Neuronal stem cell (in vitro differentiated cells): ENCODE data around the gene TMED10.
"Not testable (repeated sequence)": the region's sequence is repeated elsewhere in the genome, so short reads cannot be mapped to it uniquely, and the experiment has no call there.

Experiments
- DNase-seq: peaks from one replicate; pipeline ENCODE4 v3.0.0-alpha.2; 2013; ENCODE audit warnings: low spot score
- H2AFZ ChIP-seq: one replicate; pipeline ENCODE4 v1.6.1; 2013; ENCODE audit warnings: mild to moderate bottlenecking, low read length, inconsistent platforms
- H2AK5ac ChIP-seq: 2 replicates; pipeline ENCODE4 v1.6.1; 2013; ENCODE audit warnings: low read depth, mild to moderate bottlenecking, inconsistent platforms, low read length, moderate library complexity, mixed read lengths
- H2BK120ac ChIP-seq: 2 replicates; pipeline ENCODE4 v1.6.1; 2013; ENCODE audit warnings: low read depth, mild to moderate bottlenecking, inconsistent platforms, low read length, moderate library complexity, mixed read lengths
- H2BK12ac ChIP-seq: one replicate; pipeline ENCODE4 v1.6.1; 2013; ENCODE audit warnings: low read length, inconsistent platforms
- H2BK15ac ChIP-seq: 2 replicates; pipeline ENCODE4 v1.6.1; 2013; ENCODE audit warnings: mild to moderate bottlenecking, low read length, inconsistent platforms, mixed read lengths
- H2BK5ac ChIP-seq: one replicate; pipeline ENCODE4 v1.6.1; 2013; ENCODE audit warnings: inconsistent platforms, mild to moderate bottlenecking, low read length, moderate library complexity
- H3K14ac ChIP-seq: one replicate; pipeline ENCODE4 v1.6.1; 2013; ENCODE audit warnings: low read length, inconsistent platforms
- H3K18ac ChIP-seq: 2 replicates; pipeline ENCODE4 v1.6.1; 2013; ENCODE audit warnings: low read length, inconsistent platforms
- H3K23ac ChIP-seq: 2 replicates; pipeline ENCODE4 v1.6.1; 2013; ENCODE audit warnings: low read depth, mild to moderate bottlenecking, mixed read lengths, low read length, inconsistent platforms; ENCODE audit not compliant: poor library complexity
- H3K27ac ChIP-seq: replicated peaks from 3 replicates; pipeline ENCODE4 v1.5.1; 2013; ENCODE audit warnings: low read length, inconsistent platforms
- H3K27me3 ChIP-seq, 3 experiments: 2 replicates each; pipeline ENCODE4 v1.6.1; 2013; ENCODE audit warnings: low read length in 3 of 3, mild to moderate bottlenecking in 2 of 3, inconsistent platforms in 1 of 3, low read depth in 1 of 3, mixed read lengths in 1 of 3, moderate library complexity in 1 of 3; ENCODE audit not compliant: control insufficient read depth in 3 of 3, insufficient read depth in 3 of 3
- H3K36me3 ChIP-seq, 2 donors: replicated peaks in 1 of 2; 2 replicates each; pipeline ENCODE4 v1.6.1; 2013; ENCODE audit warnings: low read length in 2 of 2; ENCODE audit not compliant: control insufficient read depth in 2 of 2, insufficient read depth in 2 of 2
- H3K4ac ChIP-seq: 2 replicates; pipeline ENCODE4 v1.6.1; 2013; ENCODE audit warnings: inconsistent platforms, mild to moderate bottlenecking, low read length, moderate library complexity
- H3K4me1 ChIP-seq, 2 donors: 1 replicate in 1 of 2; 2 replicates in 1 of 2; pipeline ENCODE4 v1.6.1; 2013; ENCODE audit warnings: low read length in 2 of 2, low read depth in 1 of 2; ENCODE audit not compliant: control insufficient read depth in 2 of 2, insufficient read depth in 1 of 2
- H3K4me2 ChIP-seq: one replicate; pipeline ENCODE4 v1.6.1; 2013; ENCODE audit warnings: mild to moderate bottlenecking, low read length, inconsistent platforms; ENCODE audit not compliant: insufficient read depth, poor library complexity, severe bottlenecking
- H3K4me3 ChIP-seq, 2 donors: 2 replicates each; pipeline ENCODE4 v1.5.1; 2013; ENCODE audit warnings: low read length in 2 of 2, mild to moderate bottlenecking in 2 of 2, inconsistent platforms in 1 of 2, moderate library complexity in 1 of 2
- H3K79me1 ChIP-seq: one replicate; pipeline ENCODE4 v1.6.1; 2013; ENCODE audit warnings: low read depth, mild to moderate bottlenecking, inconsistent platforms, low read length, moderate library complexity
- H3K9ac ChIP-seq: one replicate; pipeline ENCODE4 v1.6.1; 2013; ENCODE audit warnings: mild to moderate bottlenecking, low read depth, low read length, inconsistent platforms; ENCODE audit not compliant: poor library complexity
- H3K9me3 ChIP-seq, 2 donors: replicated peaks in 1 of 2; 2 replicates each; pipeline versions ENCODE3 to v1.6.1; 2013; ENCODE audit warnings: low read length in 2 of 2, mild to moderate bottlenecking in 2 of 2, inconsistent platforms in 1 of 2, low read depth in 1 of 2, mixed read lengths in 1 of 2, moderate library complexity in 1 of 2; ENCODE audit not compliant: control insufficient read depth in 2 of 2, insufficient read depth in 1 of 2
- H4K8ac ChIP-seq: one replicate; pipeline ENCODE4 v1.6.1; 2013; ENCODE audit warnings: low read depth, mild to moderate bottlenecking, inconsistent platforms, low read length, moderate library complexity
- H4K91ac ChIP-seq: one replicate; pipeline ENCODE4 v1.6.1; 2013; ENCODE audit warnings: low read length, low read depth, mild to moderate bottlenecking, inconsistent platforms; ENCODE audit not compliant: poor library complexity
- WGBS, 2 donors: extraction: QIAGEN DNeasy Blood & Tissue Kit; methylation state at CpG; one replicate each; pipeline ENCODE4 v1.1.7; 2013; ENCODE audit warnings: missing lambda C conversion rate in 2 of 2, mixed read lengths in 1 of 2; ENCODE audit not compliant: insufficient read length in 2 of 2, insufficient replicate concordance in 1 of 2; ENCODE audit errors: extremely low coverage in 2 of 2; 5-methylcytosine and 5-hydroxymethylcytosine counted together

Gene TMED10

GRCh38 chr14:75151851-75152250 lies 24.6 kb downstream of the TMED10 start:
- Histone ChIP-seq H2BK120ac (no peak overlapping the region), H3K9me3 (no peaks in the 10 kb centered on the region), H4K8ac (no peak overlapping the region), H3K27me3 (no peaks in the 10 kb centered on the region), H4K91ac (no peak overlapping the region), H3K4me1 (peaks cover 9 to 10% of the 10 kb centered on the region in 2 donors), H2AFZ (no peak overlapping the region), H2BK12ac (no peak overlapping the region), H3K18ac (no peak overlapping the region), H3K4me3 (no peak overlapping the region), H3K9ac (no peak overlapping the region), H2AK5ac (no peak overlapping the region), H2BK15ac (no peak overlapping the region), H3K14ac (no peak overlapping the region), H3K4ac (no peak overlapping the region), H3K23ac (no peak overlapping the region), H3K27ac (no peak overlapping the region), H3K79me1 (peaks cover 4% of the 10 kb centered on the region), H3K36me3 (peaks cover 3 to 39% of the 10 kb centered on the region in 2 donors), H2BK5ac (no peak overlapping the region), H3K4me2 (no peak overlapping the region)
- no peak for DNase-seq
- WGBS, 2 donors = no CpG with 5 or more reads among the region's 1 CpG

- H3K4ac ChIP-seq, H3K9me3 ChIP-seq, H3K79me1 ChIP-seq, H2AK5ac ChIP-seq, H2BK120ac ChIP-seq, H3K27me3 ChIP-seq, H2AFZ ChIP-seq, H4K8ac ChIP-seq, H3K23ac ChIP-seq, H2BK15ac ChIP-seq, H3K4me2 ChIP-seq, H3K4me1 ChIP-seq, H2BK5ac ChIP-seq, H3K4me3 ChIP-seq, DNase-seq, H4K91ac ChIP-seq, H3K14ac ChIP-seq, H3K27ac ChIP-seq, H3K9ac ChIP-seq, H2BK12ac ChIP-seq, H3K18ac ChIP-seq: not testable (repeated sequence)
- peaks cover 3 to 51% of the 10 kb centered on the region in 2 donors for H3K36me3 ChIP-seq
- no CpG with 5 or more reads among the region's 6 CpGs for WGBS, 2 donors
Observed at GRCh38 chr14:75150637-75151036, 25.8 kb downstream of the TMED10 start.

GRCh38 chr14:75150150-75150549 lies 26.3 kb downstream of the TMED10 start:
- no peak overlapping the region for H3K14ac ChIP-seq
- H3K9ac ChIP-seq = no peak overlapping the region
- H3K4ac ChIP-seq = no peak overlapping the region
- H2BK15ac ChIP-seq = no peak overlapping the region
- no peak overlapping the region for H2BK120ac ChIP-seq
- no peaks in the 10 kb centered on the region for H3K9me3 ChIP-seq
- H3K4me3 ChIP-seq = no peak overlapping the region
- WGBS, 2 donors = no CpG with 5 or more reads among the region's 2 CpGs
- H4K91ac ChIP-seq = no peak overlapping the region
- H4K8ac ChIP-seq = no peak overlapping the region
- peaks cover 9 to 10% of the 10 kb centered on the region in 2 donors for H3K4me1 ChIP-seq
- H2BK12ac ChIP-seq = no peak overlapping the region
- H2AFZ ChIP-seq = no peak overlapping the region
- DNase-seq = no peak
- H3K79me1 ChIP-seq = peaks cover 3% of the 10 kb centered on the region
- H3K36me3 ChIP-seq = peaks cover 3 to 54% of the 10 kb centered on the region in 2 donors
- no peak overlapping the region for H3K23ac ChIP-seq
- no peak overlapping the region for H3K27ac ChIP-seq
- no peak overlapping the region for H2AK5ac ChIP-seq
- H3K18ac ChIP-seq = no peak overlapping the region
- no peaks in the 10 kb centered on the region for H3K27me3 ChIP-seq
- no peak overlapping the region for H2BK5ac ChIP-seq
- no peak overlapping the region for H3K4me2 ChIP-seq

GRCh38 chr14:75147423-75148071 lies 28.9 kb downstream of the TMED10 start:
- Histone ChIP-seq H3K23ac (no peak overlapping the region), H3K4ac (no peak overlapping the region), H3K27me3 (no peaks in the 10 kb centered on the region), H3K27ac (peak overlapping the region; percentile 76), H4K8ac (no peak overlapping the region), H3K36me3 (peaks cover 3 to 68% of the 10 kb centered on the region in 2 donors), H2BK5ac (no peak overlapping the region), H3K9ac (no peak overlapping the region), H3K79me1 (peaks cover 3% of the 10 kb centered on the region), H3K4me3 (peak overlapping the region in 1 of 2 donors; percentile 10), H2AK5ac (no peak overlapping the region), H3K18ac (no peak overlapping the region), H4K91ac (no peak overlapping the region), H3K4me1 (peaks cover 8 to 9% of the 10 kb centered on the region in 2 donors), H2BK15ac (no peak overlapping the region), H2BK120ac (no peak overlapping the region), H3K14ac (no peak overlapping the region), H3K4me2 (no peak overlapping the region), H3K9me3 (no peaks in the 10 kb centered on the region), H2BK12ac (no peak overlapping the region), H2AFZ (peak overlapping the region; percentile 13)
- no CpG with 5 or more reads among the region's 13 CpGs for WGBS, 2 donors
- peak; percentile 55 for DNase-seq
